Activated CD8-positive, alpha-beta memory T cell treated with anti-CD3 and anti-CD28 coated beads for 1 hour (primary cell): Measurements from ENCODE around the gene VEGFA.

Experiments
- DNase-seq, 2 donors: peaks; one replicate each; pipeline ENCODE4 v3.0.0-alpha.2; 2020; ENCODE audit warnings: low read depth in 1 of 2; ENCODE audit errors: extremely low read depth in 1 of 2

VEGFA gene

DNA sequence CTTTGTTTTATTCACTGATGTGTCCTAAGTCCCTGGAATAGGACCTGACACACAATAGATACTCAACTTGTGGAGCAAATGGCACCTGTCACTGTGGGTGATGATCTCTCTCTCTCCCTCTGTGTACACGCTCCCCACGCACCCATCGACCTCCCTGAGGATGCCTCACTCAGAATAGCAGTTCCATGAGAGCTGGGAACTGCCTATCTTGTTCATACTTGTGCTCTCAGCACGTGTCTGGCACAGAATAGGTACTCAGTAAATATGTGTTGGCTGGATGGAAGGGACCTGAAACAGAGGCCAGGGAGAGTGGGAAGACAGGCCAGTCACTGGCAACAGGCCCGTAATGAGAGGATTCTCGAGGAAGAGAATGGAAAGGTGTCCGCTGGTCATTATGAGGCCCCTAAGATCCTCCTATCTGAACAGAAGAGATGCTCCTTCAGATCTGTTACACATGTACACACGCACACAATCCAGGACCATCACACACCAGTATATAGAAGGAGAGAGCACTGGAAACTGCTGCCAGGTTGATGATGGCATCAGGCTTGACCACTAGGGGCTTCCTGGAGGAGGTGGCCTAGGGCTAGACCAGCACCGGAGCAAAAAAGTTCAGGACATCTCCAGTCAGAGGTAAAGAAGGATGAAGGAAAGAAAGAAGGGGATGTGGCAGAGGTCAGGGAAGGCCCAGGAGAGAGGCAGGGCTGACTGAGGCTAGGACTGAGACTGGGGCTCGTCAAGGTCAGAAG, 30.9 kb downstream of the VEGFA start:
- no peak for DNase-seq

DNA sequence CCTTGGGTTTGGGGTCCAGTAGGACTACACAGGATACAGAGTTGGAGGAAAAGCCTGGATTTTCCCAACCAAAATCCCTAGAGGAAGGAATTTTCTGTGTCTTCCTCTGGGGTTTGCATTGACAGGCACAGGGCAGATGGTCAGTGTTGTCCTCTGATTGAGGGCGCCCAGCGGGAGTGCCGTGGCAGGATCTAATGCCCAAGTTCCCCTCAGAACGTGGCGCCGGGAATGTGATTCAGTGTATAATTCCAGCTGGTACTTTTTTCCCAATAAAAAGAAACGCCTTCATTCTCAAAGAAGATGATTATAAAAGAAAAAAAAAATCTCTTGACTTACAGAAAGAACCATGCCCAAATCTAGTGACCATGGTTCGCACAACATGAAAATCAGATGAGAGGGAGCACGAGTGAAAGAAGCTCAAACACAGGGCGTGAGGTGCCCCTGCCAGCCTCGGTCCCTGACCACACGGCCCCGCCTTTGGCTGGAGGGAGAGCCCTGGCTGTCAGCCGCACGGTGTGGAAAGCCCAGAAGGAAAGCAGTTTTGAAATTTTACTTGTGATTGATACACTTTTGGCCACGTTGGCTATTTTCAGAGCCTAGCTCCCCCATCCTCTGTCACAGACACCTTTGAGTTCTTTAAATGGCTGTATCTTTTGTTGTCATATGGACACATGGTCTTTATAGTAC, 31.6 kb downstream of the VEGFA start:
- no peak for DNase-seq

GRCh38 chr6:43803055-43803782, 33.2 kb downstream of the VEGFA start:
- no peak for DNase-seq

DNA sequence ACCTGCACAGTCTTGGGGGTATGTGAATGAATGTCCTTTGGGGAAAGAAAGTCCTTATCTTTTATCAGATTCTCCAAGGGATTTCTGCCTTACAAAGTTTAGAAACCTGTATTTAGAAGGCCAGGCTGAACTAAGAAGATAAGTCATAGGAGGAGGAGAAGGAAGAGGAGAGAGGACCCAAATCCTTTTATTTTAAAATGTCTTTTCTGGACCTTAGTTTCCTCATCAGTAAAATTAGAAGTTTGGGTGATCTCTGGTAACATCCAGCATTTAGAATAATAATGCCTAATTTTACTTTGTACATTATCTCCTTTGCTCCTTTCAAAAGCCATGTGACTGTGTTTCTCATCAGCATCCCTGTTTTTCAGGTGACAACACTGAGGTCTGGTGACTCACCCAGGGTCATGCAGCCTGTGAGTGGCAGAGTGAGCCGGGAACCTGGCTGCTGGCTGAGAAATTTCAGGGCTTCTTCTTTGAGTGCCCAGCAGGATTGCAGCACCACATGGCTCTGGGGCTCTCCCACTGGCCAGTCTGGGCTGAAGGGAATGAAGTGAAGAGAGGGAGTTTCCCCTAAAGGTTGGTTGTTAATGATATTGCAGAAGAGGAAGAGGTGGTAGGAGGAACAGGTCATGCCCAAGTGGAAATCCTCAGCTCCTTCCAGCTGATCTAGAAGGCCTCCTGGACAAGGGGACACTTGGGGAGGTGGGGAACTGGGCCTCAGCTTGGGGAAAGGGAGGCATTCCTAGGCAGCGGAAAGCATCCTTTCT, 34.0 kb downstream of the VEGFA start:
- DNase-seq: no peak

DNA sequence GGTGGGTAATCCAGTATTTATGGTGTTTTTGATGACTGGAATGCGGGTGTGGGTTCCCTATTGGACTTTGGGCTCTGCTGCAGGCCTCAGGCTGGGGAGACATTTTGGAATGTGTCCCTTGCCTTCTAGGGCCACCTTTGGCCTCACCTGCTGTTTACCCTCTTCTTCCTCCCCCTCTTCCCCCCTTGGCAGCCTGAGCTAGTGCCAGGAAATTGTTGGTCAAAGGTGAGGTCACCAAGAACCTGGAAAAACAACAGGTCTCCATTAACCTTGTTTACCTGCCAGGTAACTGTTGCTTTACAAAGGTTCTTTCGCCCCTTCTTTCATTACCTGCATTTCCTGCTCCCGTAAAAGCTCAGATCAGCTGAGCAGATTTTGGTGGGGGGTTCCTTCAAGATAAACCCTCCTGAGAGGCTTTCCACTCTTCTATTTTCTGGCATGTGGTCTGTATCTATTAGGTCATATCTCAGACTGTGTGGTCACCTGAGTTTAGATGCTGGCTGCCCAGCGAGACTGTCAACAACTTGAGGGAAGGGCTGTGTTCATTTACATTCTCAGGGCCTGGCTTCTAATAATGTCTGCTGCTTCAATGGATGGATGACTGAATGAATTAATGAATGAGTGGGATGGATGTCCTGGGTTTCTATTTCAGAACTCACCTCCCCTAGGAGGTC, 34.7 kb downstream of the VEGFA start:
- no peak for DNase-seq

GRCh38 chr6:43805699-43806042, 35.7 kb downstream of the VEGFA start:
- no peak for DNase-seq

DNA sequence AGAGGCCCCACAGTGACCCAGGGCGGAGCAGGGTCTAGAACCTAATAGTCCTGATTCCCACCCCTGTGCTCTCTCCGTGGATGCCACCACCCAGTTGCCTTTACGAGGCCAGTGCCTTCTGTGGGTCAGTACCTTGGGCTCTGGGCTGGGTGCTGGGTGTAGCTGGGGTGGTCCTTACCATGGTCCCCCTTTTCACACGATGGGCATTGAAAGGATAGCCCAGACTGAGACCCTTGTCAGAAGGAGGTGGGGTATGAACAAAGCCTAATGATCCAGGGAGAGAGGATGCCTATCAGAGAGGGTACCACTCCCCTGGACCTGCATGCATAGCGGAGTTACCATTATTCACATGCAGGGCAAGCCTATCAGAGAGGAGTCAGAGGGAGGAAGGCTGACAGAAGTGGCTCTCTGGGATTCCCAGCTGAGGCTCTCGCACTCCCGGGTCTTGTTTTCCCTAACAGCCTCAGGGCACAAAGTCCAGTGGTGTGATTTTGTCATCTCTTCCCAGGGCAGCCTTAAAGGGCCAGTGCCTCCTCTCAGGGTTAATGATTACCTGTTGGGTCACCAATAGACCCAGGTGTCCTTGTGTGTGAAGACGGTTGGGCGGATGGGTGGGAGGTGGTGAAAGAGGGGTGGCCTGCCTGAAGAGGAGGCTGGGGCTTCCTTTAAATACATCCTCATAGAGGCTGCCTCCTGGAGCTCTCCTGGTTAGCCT, 36.2 kb downstream of the VEGFA start:
- no peak for DNase-seq

DNA sequence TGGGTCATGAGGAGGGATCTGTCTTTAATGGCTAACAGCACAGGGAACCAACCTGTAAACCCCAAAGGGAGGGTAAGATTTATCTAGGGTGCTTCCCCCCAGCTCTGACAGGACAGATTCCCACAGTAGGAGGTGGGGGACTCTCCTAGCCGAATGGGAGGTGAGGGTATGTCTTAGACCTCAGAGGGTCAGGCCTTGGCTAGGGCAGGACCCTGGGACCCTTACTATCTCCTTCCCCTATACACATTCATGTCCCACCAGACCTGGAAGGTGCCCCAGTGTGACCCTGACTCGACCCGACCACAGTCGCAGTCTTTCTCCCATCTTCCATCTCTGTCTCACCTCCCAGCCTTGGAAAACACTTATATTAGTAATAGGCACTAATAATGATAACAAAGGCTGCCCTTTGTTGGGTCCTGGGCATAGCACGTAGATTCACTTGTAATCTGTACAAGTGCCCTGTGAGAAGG, 36.8 kb downstream of the VEGFA start:
- DNase-seq: no peak

GRCh38 chr6:43807228-43808061, 37.4 kb downstream of the VEGFA start:
- no peak for DNase-seq

GRCh38 chr6:43808412-43808811, 38.4 kb downstream of the VEGFA start:
- no peak for DNase-seq

DNA sequence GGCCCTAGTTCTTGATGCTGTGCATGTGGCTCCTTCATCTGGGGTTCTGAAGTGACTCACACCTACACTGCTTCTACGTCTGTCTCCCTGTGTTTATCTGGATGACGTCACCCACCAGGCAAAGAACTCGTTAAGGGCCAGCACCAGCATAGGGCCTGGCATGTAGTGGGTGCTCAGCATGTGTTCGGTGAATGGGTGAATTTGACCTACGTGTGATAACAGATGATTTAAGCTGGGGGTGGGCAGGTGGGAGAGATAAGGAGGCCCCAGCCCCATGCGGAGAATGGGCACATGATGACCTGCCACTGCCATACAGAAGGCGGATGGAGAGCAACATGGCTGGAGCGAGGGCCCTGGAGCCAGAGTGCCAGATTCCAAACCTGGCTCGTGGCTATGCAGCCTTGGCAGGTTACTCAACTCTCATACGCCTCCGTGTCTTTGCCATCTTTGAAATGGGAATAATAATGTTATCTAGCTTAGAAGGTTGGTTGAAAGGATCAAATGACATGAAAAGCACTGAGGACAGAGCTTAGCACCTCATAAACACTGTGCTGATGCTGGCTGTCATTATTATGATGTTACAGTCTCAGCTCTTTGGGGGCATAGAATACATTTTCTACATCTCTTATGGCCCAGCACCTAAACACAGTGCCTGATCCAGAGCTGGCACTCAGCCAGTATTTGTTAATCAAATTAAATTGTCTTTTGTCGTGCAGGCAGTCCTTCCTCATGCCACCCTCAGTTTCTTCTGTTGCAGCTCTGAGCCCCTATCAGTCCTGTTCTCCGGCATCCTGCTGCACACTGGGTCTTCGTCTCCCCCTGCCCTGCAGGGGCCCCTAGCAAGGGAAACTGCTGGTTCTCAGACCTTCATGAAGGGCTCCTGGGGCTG, 39.6 kb downstream of the VEGFA start:
- no peak for DNase-seq

- DNase-seq: no peak
Measured at GRCh38 chr6:43810965-43811732, 41.1 kb downstream of the VEGFA start.

DNA sequence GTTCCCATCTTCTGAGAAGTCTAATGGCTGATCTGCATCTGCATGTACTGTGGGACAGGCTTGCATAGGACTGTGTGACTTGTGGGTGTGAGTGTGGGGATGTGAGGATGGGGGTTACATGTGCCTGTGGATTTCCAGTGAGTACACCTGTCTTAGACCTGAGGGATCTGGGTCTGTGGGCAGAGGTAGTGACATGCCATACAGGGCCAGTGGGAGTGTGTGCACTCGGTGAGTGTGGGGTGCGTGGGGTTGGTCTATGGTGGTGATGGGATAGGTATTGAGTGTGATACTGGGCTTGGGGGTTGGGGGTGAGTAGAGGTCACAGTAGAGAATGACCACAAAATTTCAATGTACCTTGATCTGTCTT, 41.7 kb downstream of the VEGFA start:
- no peak for DNase-seq

DNA sequence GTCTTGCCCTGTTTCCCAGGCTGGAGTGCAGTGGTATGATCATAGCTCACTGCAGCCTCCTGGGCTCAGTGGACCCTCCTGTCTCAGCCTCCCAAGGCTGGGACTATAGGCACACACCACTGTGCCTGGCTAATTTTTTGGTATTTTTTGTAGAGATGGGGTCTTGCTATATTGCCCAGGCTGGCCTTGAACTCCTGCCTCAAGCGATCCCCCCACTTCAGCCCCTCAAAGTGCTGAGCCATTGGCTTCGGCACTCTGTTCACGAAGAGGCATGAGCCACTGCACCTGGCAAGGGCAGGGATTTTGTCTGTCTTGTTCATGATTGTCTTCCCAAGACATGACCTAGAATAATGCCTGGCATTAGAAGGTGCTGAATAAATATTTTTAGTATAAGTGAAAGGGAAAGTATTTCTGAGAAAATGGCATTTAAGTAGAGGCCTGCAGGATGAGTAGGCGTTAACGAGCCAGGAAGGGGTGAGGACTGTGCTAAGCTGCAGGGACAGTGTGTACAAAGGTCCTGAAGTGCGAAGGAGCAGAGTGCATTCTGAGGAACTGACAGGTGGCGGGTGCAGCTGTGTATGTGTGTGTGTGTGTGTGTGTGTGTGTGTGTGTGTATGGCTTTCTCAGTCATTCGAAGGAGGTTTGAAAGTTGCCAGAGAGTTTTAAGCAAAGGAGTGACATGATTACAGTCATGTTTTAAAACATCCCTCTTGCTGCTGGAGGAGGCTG, 43.0 kb downstream of the VEGFA start:
- DNase-seq: no peak

- DNase-seq: no peak
Measured at GRCh38 chr6:43814111-43814510, 44.1 kb downstream of the VEGFA start.

DNA sequence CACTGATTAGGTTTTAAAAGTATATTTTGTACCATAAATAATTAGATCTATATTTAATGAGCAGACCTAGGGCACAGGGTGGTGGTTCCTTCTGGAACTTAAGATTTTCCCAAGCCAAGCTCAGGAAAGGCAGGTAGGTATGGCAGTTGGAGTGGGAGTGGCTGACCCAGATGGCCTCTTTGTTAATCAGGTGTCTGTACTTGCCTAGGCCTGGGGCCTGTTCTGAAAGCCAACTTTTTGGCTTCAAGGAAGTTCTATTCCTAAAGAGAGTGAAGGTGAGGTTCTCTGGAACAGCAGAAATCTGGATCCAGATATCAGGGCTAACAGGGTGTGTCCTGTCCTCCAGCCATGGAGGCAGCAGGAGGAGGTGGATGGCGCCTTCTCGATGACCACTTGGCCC, 44.9 kb downstream of the VEGFA start:
- no peak for DNase-seq

GRCh38 chr6:43817192-43817591, 47.2 kb downstream of the VEGFA start:
- DNase-seq: no peak
